Measurements from ENCODE around the gene HPS1. TPM values are rescaled to one million over a fixed set of nuclear protein-coding genes. Genes with fewer than 3 reads are reported as not detected.

Gene HPS1
- polyA plus RNA-seq, 1 of the 3 experiments (the other 2 are of a cell fraction) = 41.4 TPM

DNA sequence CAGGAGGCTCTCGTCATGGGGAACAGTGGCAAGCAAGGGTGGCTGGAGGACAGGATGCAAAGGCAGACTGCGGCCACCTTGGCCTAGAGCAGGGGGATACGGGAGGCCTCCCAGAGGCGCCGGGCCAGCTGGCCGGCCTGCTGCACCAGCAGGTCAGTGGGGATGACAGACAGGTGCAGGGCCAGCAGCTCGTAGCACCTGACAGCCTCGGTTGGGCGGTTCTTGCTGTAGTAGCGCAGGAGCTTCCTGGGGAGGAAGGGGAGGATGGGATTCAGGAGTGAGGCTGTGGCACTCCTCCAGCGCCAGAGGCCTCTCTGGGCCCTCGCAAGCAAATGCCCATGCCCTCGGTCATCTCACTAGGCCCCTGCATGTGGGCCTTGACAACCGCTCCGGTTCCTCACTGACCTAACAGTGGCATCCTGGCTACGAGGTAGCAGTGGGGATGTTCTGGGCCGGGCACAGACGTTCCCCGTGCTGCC is 29.2 kb downstream of the HPS1 start (continued):
- TF ChIP-seq TCF12 (IDR thresholded peaks at IDR 0.05) = no peak
- no peak for TF ChIP-seq FOSL2 (IDR thresholded peaks at IDR 0.05; ENCODE audit: borderline replicate concordance, low read depth)

DNA sequence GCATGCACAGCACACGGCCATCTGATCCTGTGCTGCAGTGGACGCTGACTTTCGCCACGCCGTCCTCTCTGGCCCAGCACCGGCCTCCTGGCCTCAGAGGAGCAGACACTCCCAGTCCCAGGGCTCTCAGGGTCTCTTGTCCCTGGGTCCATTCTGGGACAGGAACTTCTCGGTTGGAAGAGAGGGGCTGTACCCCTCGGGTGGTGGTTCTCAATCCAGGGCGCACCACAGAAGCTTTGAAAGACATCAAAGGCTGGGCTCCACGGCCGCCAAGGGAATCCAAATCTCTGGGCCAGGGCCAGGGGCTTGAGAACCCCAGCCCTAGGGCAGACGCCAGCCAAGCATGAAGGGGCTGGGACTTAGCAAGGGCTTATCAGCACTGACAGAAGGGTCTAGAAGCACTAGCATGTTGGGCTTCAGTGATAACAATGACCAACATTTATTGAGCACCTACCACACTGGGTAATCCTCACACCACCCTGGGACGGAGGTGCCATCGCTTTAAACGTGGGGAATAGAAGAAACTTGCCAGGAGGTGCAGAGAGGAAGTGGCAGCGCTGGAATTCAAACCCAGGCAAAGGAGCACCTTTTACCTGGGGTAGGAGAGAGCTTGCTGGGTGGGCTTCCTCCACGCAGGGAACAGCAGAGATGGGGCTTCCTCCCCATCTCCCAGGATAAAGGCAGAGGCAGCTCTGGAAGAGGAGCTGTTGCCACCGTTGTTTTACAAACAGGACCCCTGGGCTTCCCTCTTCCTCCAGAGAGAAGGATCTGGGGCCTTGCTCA is 29.9 kb downstream of the HPS1 start:
- Histone ChIP-seq H3K27ac (ENCODE audit: low read depth in 2 of 2, low read length in 1 of 2) (no peak overlapping the region), H3K9me2 (no peaks in the 10 kb centered on the region), H3K4me3 (ENCODE audit: low read depth in 2 of 2, low read length in 1 of 2) (no peak overlapping the region), H3K36me3 (replicated peaks in 1 of 2; ENCODE audit: control insufficient read depth in 1 of 2, insufficient read depth in 2 of 2, low read length in 1 of 2) (peaks cover 0 to 14% of the 10 kb centered on the region in 2 experiments), H4K20me1 (ENCODE audit: insufficient read depth) (no peaks in the 10 kb centered on the region), H3K4me2 (no peak overlapping the region), H3K9ac (no peak overlapping the region), H3K27me3 (ENCODE audit: insufficient read depth) (no peaks in the 10 kb centered on the region), H3K9me3 (no peaks in the 10 kb centered on the region), H3K4me1 (ENCODE audit: control insufficient read depth in 1 of 2, insufficient read depth in 2 of 2, low read depth in 1 of 2, low read length in 1 of 2) (peaks cover 6 to 21% of the 10 kb centered on the region in 2 experiments; a peak in 2 of 4 replicates), H3F3A (replicated peaks; ENCODE audit: insufficient read depth) (no peaks in the 10 kb centered on the region), H2AFZ (ENCODE audit: low read depth) (no peak overlapping the region), H3K79me2 (ENCODE audit: insufficient read depth) (peaks cover 16% of the 10 kb centered on the region; the same call in 1 of the 2 replicates)
- TF ChIP-seq, protein P1, sequence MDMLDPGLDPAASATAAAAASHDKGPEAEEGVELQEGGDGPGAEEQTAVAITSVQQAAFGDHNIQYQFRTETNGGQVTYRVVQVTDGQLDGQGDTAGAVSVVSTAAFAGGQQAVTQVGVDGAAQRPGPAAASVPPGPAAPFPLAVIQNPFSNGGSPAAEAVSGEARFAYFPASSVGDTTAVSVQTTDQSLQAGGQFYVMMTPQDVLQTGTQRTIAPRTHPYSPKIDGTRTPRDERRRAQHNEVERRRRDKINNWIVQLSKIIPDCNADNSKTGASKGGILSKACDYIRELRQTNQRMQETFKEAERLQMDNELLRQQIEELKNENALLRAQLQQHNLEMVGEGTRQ (IDR thresholded peaks at IDR 0.05; ENCODE audit: borderline replicate concordance, low read depth, low read length) = no peak
- TF ChIP-seq TEAD4 (IDR thresholded peaks at IDR 0.05; ENCODE audit: borderline replicate concordance, insufficient read depth) = no peak
- no peak for TF ChIP-seq EZH2phosphoT487 (IDR thresholded peaks at IDR 0.05; ENCODE audit: borderline replicate concordance, low read depth)
- TF ChIP-seq CHD2 (IDR thresholded peaks at IDR 0.05; ENCODE audit: low read length, partially characterized antibody) = no peak
- no peak for TF ChIP-seq RFX5 (IDR thresholded peaks at IDR 0.05; ENCODE audit: low read length)
- TF ChIP-seq ELF1 (IDR thresholded peaks at IDR 0.05) = no peak
- TF ChIP-seq JUND (IDR thresholded peaks at IDR 0.05) = no peak
- TF ChIP-seq EP300 (IDR thresholded peaks at IDR 0.05; ENCODE audit: borderline replicate concordance in 1 of 2, low read depth in 1 of 2, low read length in 1 of 2) = no peak
- no peak for TF ChIP-seq FOXM1 (IDR thresholded peaks at IDR 0.05; ENCODE audit: low read depth)
- no peak for TF ChIP-seq MEF2A (IDR thresholded peaks at IDR 0.05; ENCODE audit: borderline replicate concordance, low read depth)
- TF ChIP-seq, protein P2, sequence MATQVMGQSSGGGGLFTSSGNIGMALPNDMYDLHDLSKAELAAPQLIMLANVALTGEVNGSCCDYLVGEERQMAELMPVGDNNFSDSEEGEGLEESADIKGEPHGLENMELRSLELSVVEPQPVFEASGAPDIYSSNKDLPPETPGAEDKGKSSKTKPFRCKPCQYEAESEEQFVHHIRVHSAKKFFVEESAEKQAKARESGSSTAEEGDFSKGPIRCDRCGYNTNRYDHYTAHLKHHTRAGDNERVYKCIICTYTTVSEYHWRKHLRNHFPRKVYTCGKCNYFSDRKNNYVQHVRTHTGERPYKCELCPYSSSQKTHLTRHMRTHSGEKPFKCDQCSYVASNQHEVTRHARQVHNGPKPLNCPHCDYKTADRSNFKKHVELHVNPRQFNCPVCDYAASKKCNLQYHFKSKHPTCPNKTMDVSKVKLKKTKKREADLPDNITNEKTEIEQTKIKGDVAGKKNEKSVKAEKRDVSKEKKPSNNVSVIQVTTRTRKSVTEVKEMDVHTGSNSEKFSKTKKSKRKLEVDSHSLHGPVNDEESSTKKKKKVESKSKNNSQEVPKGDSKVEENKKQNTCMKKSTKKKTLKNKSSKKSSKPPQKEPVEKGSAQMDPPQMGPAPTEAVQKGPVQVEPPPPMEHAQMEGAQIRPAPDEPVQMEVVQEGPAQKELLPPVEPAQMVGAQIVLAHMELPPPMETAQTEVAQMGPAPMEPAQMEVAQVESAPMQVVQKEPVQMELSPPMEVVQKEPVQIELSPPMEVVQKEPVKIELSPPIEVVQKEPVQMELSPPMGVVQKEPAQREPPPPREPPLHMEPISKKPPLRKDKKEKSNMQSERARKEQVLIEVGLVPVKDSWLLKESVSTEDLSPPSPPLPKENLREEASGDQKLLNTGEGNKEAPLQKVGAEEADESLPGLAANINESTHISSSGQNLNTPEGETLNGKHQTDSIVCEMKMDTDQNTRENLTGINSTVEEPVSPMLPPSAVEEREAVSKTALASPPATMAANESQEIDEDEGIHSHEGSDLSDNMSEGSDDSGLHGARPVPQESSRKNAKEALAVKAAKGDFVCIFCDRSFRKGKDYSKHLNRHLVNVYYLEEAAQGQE (IDR thresholded peaks at IDR 0.05; ENCODE audit: low read depth, low read length) = no peak
- TF ChIP-seq, protein P3, sequence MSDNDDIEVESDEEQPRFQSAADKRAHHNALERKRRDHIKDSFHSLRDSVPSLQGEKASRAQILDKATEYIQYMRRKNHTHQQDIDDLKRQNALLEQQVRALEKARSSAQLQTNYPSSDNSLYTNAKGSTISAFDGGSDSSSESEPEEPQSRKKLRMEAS (IDR thresholded peaks at IDR 0.05; ENCODE audit: low read depth) = no peak
- TF ChIP-seq NRF1 (IDR thresholded peaks at IDR 0.05; ENCODE audit: low read depth, low read length) = no peak
- TF ChIP-seq, protein P4, sequence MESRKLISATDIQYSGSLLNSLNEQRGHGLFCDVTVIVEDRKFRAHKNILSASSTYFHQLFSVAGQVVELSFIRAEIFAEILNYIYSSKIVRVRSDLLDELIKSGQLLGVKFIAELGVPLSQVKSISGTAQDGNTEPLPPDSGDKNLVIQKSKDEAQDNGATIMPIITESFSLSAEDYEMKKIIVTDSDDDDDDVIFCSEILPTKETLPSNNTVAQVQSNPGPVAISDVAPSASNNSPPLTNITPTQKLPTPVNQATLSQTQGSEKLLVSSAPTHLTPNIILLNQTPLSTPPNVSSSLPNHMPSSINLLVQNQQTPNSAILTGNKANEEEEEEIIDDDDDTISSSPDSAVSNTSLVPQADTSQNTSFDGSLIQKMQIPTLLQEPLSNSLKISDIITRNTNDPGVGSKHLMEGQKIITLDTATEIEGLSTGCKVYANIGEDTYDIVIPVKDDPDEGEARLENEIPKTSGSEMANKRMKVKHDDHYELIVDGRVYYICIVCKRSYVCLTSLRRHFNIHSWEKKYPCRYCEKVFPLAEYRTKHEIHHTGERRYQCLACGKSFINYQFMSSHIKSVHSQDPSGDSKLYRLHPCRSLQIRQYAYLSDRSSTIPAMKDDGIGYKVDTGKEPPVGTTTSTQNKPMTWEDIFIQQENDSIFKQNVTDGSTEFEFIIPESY (IDR thresholded peaks at IDR 0.05; ENCODE audit: borderline replicate concordance, low read depth) = no peak
- TF ChIP-seq, protein P5, sequence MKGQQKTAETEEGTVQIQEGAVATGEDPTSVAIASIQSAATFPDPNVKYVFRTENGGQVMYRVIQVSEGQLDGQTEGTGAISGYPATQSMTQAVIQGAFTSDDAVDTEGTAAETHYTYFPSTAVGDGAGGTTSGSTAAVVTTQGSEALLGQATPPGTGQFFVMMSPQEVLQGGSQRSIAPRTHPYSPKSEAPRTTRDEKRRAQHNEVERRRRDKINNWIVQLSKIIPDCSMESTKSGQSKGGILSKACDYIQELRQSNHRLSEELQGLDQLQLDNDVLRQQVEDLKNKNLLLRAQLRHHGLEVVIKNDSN (IDR thresholded peaks at IDR 0.05; ENCODE audit: borderline replicate concordance, low read depth) = no peak
- no peak for TF ChIP-seq SMC3 (IDR thresholded peaks at IDR 0.05; ENCODE audit: low read depth, low read length)
- TF ChIP-seq TAF1 (IDR thresholded peaks at IDR 0.05; ENCODE audit: borderline replicate concordance, low read depth, low read length) = no peak
- no peak for TF ChIP-seq RAD21 (IDR thresholded peaks at IDR 0.05; ENCODE audit: low read length)
- CTCF ChIA-PET = interaction anchor here (2.9 kb wide), 1 partner anchor 107 kb away, joined by 9 read pairs; no protein-coding TSS in a partner anchor
- DNase-seq = no peak
- POLR2A ChIA-PET = no interaction called here
- 90% methylated on average over 14 of the region's 18 CpGs for whole genome bisulfite sequencing (ENCODE audit: low lambda C conversion rate)

Data from SK-N-SH (cell line).